Kidney (tissue), 14 donors: ENCODE measurements around the gene HLF. TPM values are rescaled to one million over a fixed set of nuclear protein-coding genes. Genes with fewer than 3 reads are reported as not detected.

Experiments used
- DNase-seq, 5 donors: peaks; one replicate each; pipeline ENCODE4 v3.0.0-alpha.2; 2013 to 2020
- FAIRE-seq: peaks from 2 replicates; lab custom pipeline; 2012; peaks lifted over from hg19 to GRCh38; lab: Jason Lieb, UNC
- H3K27ac ChIP-seq, 2 donors: one replicate each; pipeline ENCODE4 v1.7.0; 2013; ENCODE audit warnings: low read depth in 2 of 2, low read length in 2 of 2, inconsistent platforms in 1 of 2
- H3K27me3 ChIP-seq: one replicate; pipeline ENCODE4 v1.7.1; 2013; ENCODE audit warnings: low read length, inconsistent platforms; ENCODE audit not compliant: control insufficient read depth, insufficient read depth
- H3K36me3 ChIP-seq, 3 donors: one replicate each; pipeline versions ENCODE4 v1.7.0 to v1.7.1; 2013; ENCODE audit warnings: low read length in 3 of 3, control low read depth in 1 of 3, inconsistent platforms in 1 of 3; ENCODE audit not compliant: insufficient read depth in 3 of 3, control insufficient read depth in 2 of 3
- H3K4me1 ChIP-seq, 3 donors: one replicate each; pipeline versions ENCODE4 v1.7.0 to v1.7.1; 2013; ENCODE audit warnings: low read length in 3 of 3, inconsistent platforms in 1 of 3, low read depth in 1 of 3; ENCODE audit not compliant: control insufficient read depth in 2 of 3, insufficient read depth in 2 of 3
- H3K4me3 ChIP-seq, 3 donors: one replicate each; pipeline versions ENCODE4 v1.7.0 to v1.8.1; 2013; ENCODE audit warnings: low read length in 3 of 3, control low read depth in 1 of 3, inconsistent platforms in 1 of 3
- H3K9ac ChIP-seq, 3 donors: one replicate each; pipeline versions ENCODE4 v1.7.0 to v1.7.1; 2013; ENCODE audit warnings: low read length in 3 of 3, control low read depth in 1 of 3, inconsistent platforms in 1 of 3
- H3K9me3 ChIP-seq, 3 donors: one replicate each; pipeline versions ENCODE4 v1.7.0 to v1.7.1; 2013; ENCODE audit warnings: low read length in 3 of 3, control low read depth in 1 of 3, inconsistent platforms in 1 of 3; ENCODE audit not compliant: control insufficient read depth in 2 of 3, insufficient read depth in 1 of 3
- intact Hi-C: fragments of 100-400 bp; cut with DNase I; formaldehyde crosslinking; loops from one replicate; pipeline ENCODE4 v1.11.1; 2022
- polyA plus RNA-seq: library from polyadenylated mRNA; stranded (reverse); fragments of 350-450 nt; fragmentation: Illumina TruSeq; extraction: RNeasy Lipid Tissue Mini Kit (QIAGEN cat#74804); gene quantifications from one replicate; pipeline ENCODE4 v1.2.3, GENCODE V29; 2014; ENCODE audit warnings: low read depth, low replicate concordance; ENCODE audit not compliant: insufficient read depth
- total RNA-seq: library from RNA; stranded (reverse); fragmentation: NEBNext Ultra II Directional; extraction: Animal tissue kit (Norgen Biotek cat#: 25700); gene quantifications from one replicate; pipeline ENCODE4 v1.2.1, GENCODE V29; 2021
- TF ChIP-seq, protein P1 (sequence below): IDR thresholded peaks from 3 replicates; pipeline ENCODE4 v1.5.1; 2012; ENCODE audit warnings: mild to moderate bottlenecking, moderate library complexity, borderline replicate concordance; ENCODE audit not compliant: insufficient read depth; ENCODE audit errors: extremely low read depth
- donor health status: control.
- donor health status: control.
- donor health status: control.
- donor health status: control.
- donor health status: control.
- donor health status: DM: yes; HTN: yes; CAD: no.
- donor health status: Normal renal cell carcinoma (clear cell type).

HLF gene
- total and polyA plus RNA-seq, 2 donors from 2014 or later = 9.1 to 38.4 TPM

DNA sequence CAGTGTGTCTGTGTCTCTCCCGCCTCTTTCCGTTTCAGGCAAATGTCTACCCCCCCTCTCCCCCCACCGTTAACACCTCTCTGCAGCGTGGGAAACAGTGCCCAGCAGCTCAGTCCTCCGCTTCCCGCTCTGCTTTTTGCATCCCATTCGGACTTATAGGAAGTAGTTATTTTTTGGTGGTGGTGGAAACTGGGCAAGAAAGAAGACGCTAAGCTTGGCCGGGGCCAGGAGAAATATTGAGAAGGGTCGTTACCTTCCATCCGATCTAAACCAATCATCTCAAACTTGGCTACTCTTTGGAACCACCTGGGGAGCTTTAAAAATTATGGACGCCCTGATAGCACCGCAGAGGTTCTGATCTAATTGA, 499 bp upstream of the HLF start:
- Histone ChIP-seq H3K36me3 (peaks cover 0 to 2% (median 0%) of the 10 kb centered on the region in 3 donors), H3K4me3 (peak overlapping the region; percentile 18 to 65 (median 31)), H3K9me3 (no peaks in the 10 kb centered on the region), H3K27ac (no peak overlapping the region), H3K27me3 (peaks cover 15% of the 10 kb centered on the region), H3K4me1 (peaks cover 0 to 12% (median 5%) of the 10 kb centered on the region in 3 donors), H3K9ac (peak overlapping the region in 1 of 3 donors; percentile 52)
- intact Hi-C loops = no loop called here
- peak in 3 of 5 donors; percentile 39 to 54 (median 51) for DNase-seq
- no peak for FAIRE-seq
- TF ChIP-seq, protein P1, sequence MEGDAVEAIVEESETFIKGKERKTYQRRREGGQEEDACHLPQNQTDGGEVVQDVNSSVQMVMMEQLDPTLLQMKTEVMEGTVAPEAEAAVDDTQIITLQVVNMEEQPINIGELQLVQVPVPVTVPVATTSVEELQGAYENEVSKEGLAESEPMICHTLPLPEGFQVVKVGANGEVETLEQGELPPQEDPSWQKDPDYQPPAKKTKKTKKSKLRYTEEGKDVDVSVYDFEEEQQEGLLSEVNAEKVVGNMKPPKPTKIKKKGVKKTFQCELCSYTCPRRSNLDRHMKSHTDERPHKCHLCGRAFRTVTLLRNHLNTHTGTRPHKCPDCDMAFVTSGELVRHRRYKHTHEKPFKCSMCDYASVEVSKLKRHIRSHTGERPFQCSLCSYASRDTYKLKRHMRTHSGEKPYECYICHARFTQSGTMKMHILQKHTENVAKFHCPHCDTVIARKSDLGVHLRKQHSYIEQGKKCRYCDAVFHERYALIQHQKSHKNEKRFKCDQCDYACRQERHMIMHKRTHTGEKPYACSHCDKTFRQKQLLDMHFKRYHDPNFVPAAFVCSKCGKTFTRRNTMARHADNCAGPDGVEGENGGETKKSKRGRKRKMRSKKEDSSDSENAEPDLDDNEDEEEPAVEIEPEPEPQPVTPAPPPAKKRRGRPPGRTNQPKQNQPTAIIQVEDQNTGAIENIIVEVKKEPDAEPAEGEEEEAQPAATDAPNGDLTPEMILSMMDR = no peak

DNA sequence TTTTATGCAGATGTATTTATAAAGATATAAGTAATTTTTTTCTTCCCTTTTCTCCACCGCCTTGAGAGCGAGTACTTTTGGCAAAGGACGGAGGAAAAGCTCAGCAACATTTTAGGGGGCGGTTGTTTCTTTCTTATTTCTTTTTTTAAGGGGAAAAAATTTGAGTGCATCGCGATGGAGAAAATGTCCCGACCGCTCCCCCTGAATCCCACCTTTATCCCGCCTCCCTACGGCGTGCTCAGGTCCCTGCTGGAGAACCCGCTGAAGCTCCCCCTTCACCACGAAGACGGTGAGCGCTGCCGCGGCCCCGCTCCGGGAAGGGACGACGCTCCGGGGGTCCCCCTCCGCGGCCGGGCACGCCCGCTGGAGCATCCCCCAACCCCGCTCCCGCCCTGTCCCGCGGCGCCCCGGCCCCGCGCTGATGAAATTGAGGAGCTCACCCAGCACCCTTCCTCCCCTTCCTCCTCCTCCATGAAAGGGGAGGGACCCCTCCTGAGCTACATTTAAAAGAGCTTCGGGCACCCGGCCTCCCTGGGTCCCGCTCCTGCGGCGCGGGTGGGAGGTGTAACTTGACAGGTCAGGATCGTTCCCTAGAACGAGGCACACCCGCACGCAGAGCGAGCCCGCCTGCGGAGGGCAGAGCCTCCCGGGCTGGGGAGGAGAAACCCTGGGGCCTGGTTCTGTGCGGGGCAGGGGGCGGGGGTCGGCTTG, 706 bp downstream of the HLF start:
- Histone ChIP-seq H3K27ac (peak overlapping the region; percentile 76 to 85), H3K9ac (peak overlapping the region in 1 of 3 donors; percentile 59), H3K4me1 (peaks cover 0 to 12% (median 5%) of the 10 kb centered on the region in 3 donors), H3K36me3 (peaks cover 0 to 2% (median 0%) of the 10 kb centered on the region in 3 donors), H3K4me3 (peak overlapping the region; percentile 13 to 76 (median 19)), H3K27me3 (peaks cover 15% of the 10 kb centered on the region), H3K9me3 (no peaks in the 10 kb centered on the region)
- FAIRE-seq (no peak), DNase-seq (peak in 4 of 5 donors; percentile 29 to 78 (median 52))
- intact Hi-C loops = no loop called here
- TF ChIP-seq, protein P1 = no peak

DNA sequence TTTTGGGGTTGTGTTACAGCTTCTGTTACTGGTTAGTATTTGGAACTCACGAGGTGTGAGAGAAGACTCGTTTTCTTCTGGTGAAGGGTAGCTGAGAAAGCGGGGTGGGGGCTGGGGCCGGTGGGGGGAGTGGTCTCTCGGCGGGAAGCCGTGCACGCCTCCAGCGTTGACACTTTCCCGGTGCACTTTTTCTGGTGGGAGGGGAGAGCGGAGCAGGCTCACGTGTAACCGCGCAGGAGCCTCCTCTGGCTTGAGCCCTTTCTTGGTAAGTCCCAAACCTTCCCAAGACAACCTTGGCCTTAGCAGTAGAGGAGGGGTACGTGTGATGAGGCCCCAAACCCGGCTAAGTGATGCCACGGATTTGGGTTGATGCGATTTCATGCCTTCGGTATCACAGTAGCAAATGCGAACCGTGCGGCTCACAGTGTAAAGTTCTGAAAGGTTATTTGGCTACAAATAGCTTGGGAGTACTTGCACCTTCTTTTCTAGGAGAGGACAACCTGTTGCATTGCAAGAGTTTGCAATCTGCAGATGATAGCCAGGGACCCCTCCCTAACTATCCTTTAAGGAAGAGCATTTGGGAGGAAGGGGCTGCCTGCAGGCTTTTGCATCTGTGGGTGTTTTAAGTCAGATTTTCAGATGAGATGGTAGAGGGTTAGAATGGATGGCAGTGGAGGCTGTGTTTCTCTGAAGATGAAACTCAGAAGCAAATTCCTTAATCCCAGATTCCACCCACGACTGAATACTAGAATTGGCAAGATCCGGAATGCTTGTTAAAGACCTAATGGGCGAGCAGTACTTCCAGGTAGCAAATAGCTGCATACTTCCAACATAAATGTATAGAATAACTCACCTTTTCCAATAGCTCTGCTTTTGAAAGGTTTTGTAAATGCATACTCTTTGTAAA, 1.5 kb downstream of the HLF start:
- H3K27ac ChIP-seq = peak overlapping the region; percentile 76 to 85

More for the DNA sequence above, 1.5 kb downstream of the HLF start:
- FAIRE-seq (no peak), DNase-seq (peak in 3 of 5 donors; percentile 20 to 59 (median 31))
- peaks cover 0 to 12% (median 5%) of the 10 kb centered on the region in 3 donors for H3K4me1 ChIP-seq
- H3K9me3 ChIP-seq = no peaks in the 10 kb centered on the region
- peaks cover 0 to 2% (median 0%) of the 10 kb centered on the region in 3 donors for H3K36me3 ChIP-seq
- H3K27me3 ChIP-seq = peaks cover 15% of the 10 kb centered on the region
- TF ChIP-seq, protein P1 = no peak
- H3K4me3 ChIP-seq = peak overlapping the region in 2 of 3 donors; percentile 65 to 76
- intact Hi-C loops = no loop called here
- peak overlapping the region in 2 of 3 donors; percentile 22 to 59 for H3K9ac ChIP-seq
